ENCODE results near the gene PRDX5.
A peak's percentile ranks its signal among the peaks of the same experiment; 100 is the strongest.

DNA sequence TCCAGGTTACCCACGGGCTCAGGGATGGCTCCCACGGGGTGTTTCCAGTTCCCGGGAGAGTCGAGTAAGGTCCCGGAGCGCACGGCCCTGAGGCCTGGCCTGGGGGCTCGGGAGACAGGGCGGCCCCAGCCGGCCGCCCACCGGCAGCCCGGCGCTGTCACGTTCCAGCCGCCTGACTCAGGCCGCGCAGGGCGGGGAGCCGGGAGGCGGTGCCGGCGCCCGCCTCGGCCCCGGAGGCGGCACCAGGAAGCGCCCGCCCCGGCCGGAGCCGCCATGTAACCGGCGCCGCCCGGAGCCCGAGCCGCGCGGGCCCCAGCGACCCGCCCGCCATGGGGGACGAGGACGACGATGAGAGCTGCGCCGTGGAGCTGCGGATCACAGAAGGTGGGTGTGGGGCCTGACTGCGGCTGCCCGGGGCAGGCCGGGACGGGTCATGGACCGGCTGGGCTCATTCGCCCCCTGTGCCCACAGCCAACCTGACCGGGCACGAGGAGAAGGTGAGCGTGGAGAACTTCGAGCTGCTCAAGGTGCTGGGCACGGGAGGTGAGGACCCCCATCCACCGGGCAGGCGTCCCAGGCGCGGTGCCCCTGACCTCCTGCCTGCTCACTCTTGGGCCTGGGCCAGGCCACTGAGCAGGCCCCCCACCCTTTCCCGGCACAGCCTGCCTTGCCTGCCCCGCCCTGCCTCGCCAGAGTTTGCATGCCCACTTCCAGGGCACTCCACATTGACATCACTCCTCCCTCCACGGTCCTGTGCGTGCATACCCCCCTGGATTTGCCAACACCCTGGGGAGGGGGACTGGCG, 41.2 kb downstream of the PRDX5 start, which contains the start of gene RPS6KA4:
- TF ChIP-seq, protein P1, sequence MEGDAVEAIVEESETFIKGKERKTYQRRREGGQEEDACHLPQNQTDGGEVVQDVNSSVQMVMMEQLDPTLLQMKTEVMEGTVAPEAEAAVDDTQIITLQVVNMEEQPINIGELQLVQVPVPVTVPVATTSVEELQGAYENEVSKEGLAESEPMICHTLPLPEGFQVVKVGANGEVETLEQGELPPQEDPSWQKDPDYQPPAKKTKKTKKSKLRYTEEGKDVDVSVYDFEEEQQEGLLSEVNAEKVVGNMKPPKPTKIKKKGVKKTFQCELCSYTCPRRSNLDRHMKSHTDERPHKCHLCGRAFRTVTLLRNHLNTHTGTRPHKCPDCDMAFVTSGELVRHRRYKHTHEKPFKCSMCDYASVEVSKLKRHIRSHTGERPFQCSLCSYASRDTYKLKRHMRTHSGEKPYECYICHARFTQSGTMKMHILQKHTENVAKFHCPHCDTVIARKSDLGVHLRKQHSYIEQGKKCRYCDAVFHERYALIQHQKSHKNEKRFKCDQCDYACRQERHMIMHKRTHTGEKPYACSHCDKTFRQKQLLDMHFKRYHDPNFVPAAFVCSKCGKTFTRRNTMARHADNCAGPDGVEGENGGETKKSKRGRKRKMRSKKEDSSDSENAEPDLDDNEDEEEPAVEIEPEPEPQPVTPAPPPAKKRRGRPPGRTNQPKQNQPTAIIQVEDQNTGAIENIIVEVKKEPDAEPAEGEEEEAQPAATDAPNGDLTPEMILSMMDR (IDR thresholded peaks at IDR 0.05): peak in 1 of 7 experiments; percentile 30
- peak; percentile 32 to 50 (median 44) for TF ChIP-seq POLR2A (IDR thresholded peaks at IDR 0.05)
